Psoas muscle (tissue), 8 donors: ENCODE measurements around the gene AKNA. TPM values are rescaled to one million over a fixed set of nuclear protein-coding genes. Genes with fewer than 3 reads are reported as not detected.

Experiments used
- ATAC-seq, 4 donors: fragments of 200-7000 bp; cut with Tn5 transposase; one replicate each; pipeline ENCODE4 v1.9.1; 2020; ENCODE audit warnings: moderate library complexity in 3 of 4, mild to moderate bottlenecking in 2 of 4
- DNase-seq, 2 donors: peaks; one replicate each; pipeline ENCODE4 v3.0.0-alpha.2; 2020
- H3K27ac ChIP-seq: fragments of 200-600 bp; one replicate; pipeline ENCODE4 v1.8.0; 2022
- H3K27me3 ChIP-seq, 3 donors: fragments of 200-600 bp in 1 of 3; one replicate each; pipeline versions ENCODE4 v1.6.1 to v1.8.0; 2013 to 2022; ENCODE audit warnings: low read length in 2 of 3, mild to moderate bottlenecking in 2 of 3, moderate library complexity in 1 of 3; ENCODE audit not compliant: insufficient read depth in 3 of 3
- H3K36me3 ChIP-seq, 2 donors: fragments of 200-600 bp in 1 of 2; one replicate each; pipeline versions ENCODE4 v1.6.1 to v1.8.0; 2013 to 2022; ENCODE audit warnings: low read depth in 1 of 2, mild to moderate bottlenecking in 1 of 2, moderate library complexity in 1 of 2; ENCODE audit not compliant: insufficient read depth in 1 of 2
- H3K4me1 ChIP-seq: fragments of 200-600 bp; one replicate; pipeline ENCODE4 v1.8.0; 2022
- H3K4me3 ChIP-seq: fragments of 200-600 bp; one replicate; pipeline ENCODE4 v1.8.0; 2022; ENCODE audit warnings: mild to moderate bottlenecking
- H3K9me3 ChIP-seq: fragments of 200-600 bp; one replicate; pipeline ENCODE4 v1.8.0; 2022
- CTCF ChIP-seq: fragments of 200-600 bp; IDR thresholded peaks from one replicate; pipeline ENCODE4 v1.8.0; 2022; ENCODE audit warnings: antibody characterized with exemption
- WGBS, 3 donors: extraction: QIAGEN DNeasy Blood & Tissue Kit; methylation state at CpG; one replicate each; pipeline versions ENCODE4 v1.1.6 to v1.1.7; 2013; 5-methylcytosine and 5-hydroxymethylcytosine counted together
- intact Hi-C, 2 donors: fragments of 100-400 bp; cut with DNase I; formaldehyde crosslinking; loops; one replicate each; pipeline versions ENCODE4 v1.11.0 to v1.14.2; 2022
- polyA plus RNA-seq, 3 donors: library from polyadenylated mRNA; stranded (reverse); fragments of 200-250 nt; gene quantifications; one replicate each; pipeline ENCODE4 v1.2.3, GENCODE V29; 2013
- total RNA-seq, 4 donors: library from RNA; stranded (reverse); fragmentation: NEBNext Ultra II Directional in 2 of 4; extraction: Animal tissue kit (Norgen Biotek cat#: 25700) in 2 of 4; gene quantifications; one replicate each; pipeline versions ENCODE4 v1.2.1 to v1.2.4, GENCODE V29; 2021 to 2023
- donor health status: healthy with polysubstance abuse.
- donor health status: DM: no; HTN: no; CAD: no; lungs with moderate emphysema.
- donor health status: Bipolar disorder and iron deficiency.
- donor health status: healthy.
- donor health status: DM: yes; HTN: yes; CAD: no.
- donor health status: DM: no; HTN: no; CAD: no.
- donor health status: DM: no; HTN: no; CAD: no.
- donor health status: DM: yes; HTN: yes; CAD: no.

Gene AKNA
- total and polyA plus RNA-seq, 7 donors, result 1.5 to 3.9 (median 2.3) TPM

GRCh38 chr9:114370251-114370967 is 17.4 kb downstream of the AKNA start:
- intact Hi-C loops, result no loop called here
- Histone ChIP-seq H3K9me3 (no peaks in the 10 kb centered on the region), H3K4me1 (no peaks in the 10 kb centered on the region), H3K36me3 (peaks cover 0 to 3% of the 10 kb centered on the region in 2 donors), H3K27ac (no peak overlapping the region), H3K27me3 (no peaks in the 10 kb centered on the region), H3K4me3 (no peak overlapping the region)
- no peak for TF ChIP-seq CTCF
- DNase-seq (no peak), ATAC-seq (no peak)
- 49 to 59% (median 53%) methylated on average over 6 of the region's 6 CpGs for WGBS, 3 donors

- peaks cover 0 to 3% of the 10 kb centered on the region in 2 donors for H3K36me3 ChIP-seq
- H3K4me1 ChIP-seq, result no peaks in the 10 kb centered on the region
- no peak for DNase-seq
- H3K4me3 ChIP-seq, result no peak overlapping the region
- H3K27me3 ChIP-seq, result no peaks in the 10 kb centered on the region
- intact Hi-C loops, result no loop called here
- 95 to 98% (median 96%) methylated on average over 9 of the region's 9 CpGs for WGBS, 3 donors
- no peak overlapping the region for H3K27ac ChIP-seq
- TF ChIP-seq CTCF, result no peak
- no peaks in the 10 kb centered on the region for H3K9me3 ChIP-seq
- ATAC-seq, result no peak
These were observed 18.3 kb downstream of the AKNA start for GRCh38 chr9:114369216-114370130.

GRCh38 chr9:114367772-114368569 is 19.8 kb downstream of the AKNA start:
- Histone ChIP-seq H3K9me3 (no peaks in the 10 kb centered on the region), H3K4me3 (no peak overlapping the region), H3K4me1 (no peaks in the 10 kb centered on the region), H3K27ac (no peak overlapping the region), H3K36me3 (peaks cover 0 to 4% of the 10 kb centered on the region in 2 donors), H3K27me3 (no peaks in the 10 kb centered on the region)
- TF ChIP-seq CTCF, result no peak
- 89 to 93% (median 92%) methylated on average over 14 of the region's 14 CpGs for WGBS, 3 donors
- DNase-seq (no peak), ATAC-seq (no peak)
- intact Hi-C loops, result no loop called here

- TF ChIP-seq CTCF, result no peak
- ATAC-seq (no peak), DNase-seq (no peak)
- H3K4me3 ChIP-seq, result no peak overlapping the region
- no peaks in the 10 kb centered on the region for H3K27me3 ChIP-seq
- 84 to 90% (median 86%) methylated on average over 6 of the region's 6 CpGs for WGBS, 3 donors
- H3K4me1 ChIP-seq, result no peaks in the 10 kb centered on the region
- peaks cover 0 to 10% of the 10 kb centered on the region in 2 donors for H3K36me3 ChIP-seq
- H3K27ac ChIP-seq, result no peak overlapping the region
- no peaks in the 10 kb centered on the region for H3K9me3 ChIP-seq
- intact Hi-C loops, result no loop called here
These were observed 20.4 kb downstream of the AKNA start for GRCh38 chr9:114367366-114367765.
